ENCODE results near the gene WDR18. TPM values are rescaled to one million over a fixed set of nuclear protein-coding genes. Genes with fewer than 3 reads are reported as not detected.

The WDR18 gene
- total and polyA plus RNA-seq, 2 of the 8 experiments (the other 6 are each of a cell fraction or from before 2014, with no cell fraction given): 87.7 to 177 TPM

DNA sequence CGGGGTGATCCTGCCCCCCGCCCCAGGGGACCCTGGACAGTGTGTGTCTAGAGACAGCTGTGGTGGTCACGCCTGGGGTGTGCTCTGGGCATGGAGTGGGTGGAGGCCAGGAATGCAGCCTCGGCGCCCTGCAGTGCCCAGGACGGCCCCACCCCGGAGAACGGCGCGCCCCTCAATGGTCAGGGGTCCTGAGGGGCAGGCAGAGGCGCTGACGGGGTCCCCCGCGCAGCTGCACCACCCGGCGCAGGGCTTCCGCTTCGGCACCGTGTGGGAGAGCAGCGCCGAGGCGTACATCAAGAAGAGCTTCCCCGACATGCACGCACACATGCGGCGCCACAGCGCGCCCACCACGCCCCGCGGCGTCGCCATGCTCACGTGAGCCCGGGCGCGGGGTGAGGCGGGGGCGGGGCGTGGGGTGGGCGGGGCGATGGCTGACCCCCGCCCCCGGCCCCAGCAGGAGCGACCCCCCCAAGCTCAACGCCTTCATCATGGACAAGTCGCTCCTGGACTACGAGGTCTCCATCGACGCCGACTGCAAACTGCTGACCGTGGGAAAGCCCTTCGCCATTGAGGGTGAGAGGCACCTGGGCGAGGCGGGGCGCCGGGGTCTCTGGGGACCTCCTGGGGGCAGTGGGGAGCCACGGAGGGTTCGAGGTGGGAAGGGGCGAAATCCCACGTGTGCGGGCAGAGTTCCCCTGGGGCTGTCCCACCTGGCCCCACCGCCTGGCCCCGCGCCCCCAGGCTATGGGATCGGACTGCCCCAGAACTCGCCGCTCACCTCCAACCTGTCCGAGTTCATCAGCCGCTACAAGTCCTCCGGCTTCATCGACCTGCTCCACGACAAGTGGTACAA lies 23.5 kb downstream of the WDR18 start:
- H3K9me3 ChIP-seq (ENCODE audit: insufficient read depth in 2 of 2, low read depth in 1 of 2, low read length in 1 of 2): no peaks in the 10 kb centered on the region
- H4K8ac ChIP-seq (ENCODE audit: extremely low read depth, insufficient read depth, low read length): no peak overlapping the region
- no peak overlapping the region for H4K91ac ChIP-seq (replicated peaks; ENCODE audit: insufficient read length, low read length)
- H2BK120ac ChIP-seq (replicated peaks; ENCODE audit: low read depth, low read length): no peak overlapping the region
- H3K23me2 ChIP-seq (ENCODE audit: low read depth, low read length): no peaks in the 10 kb centered on the region
- FAIRE-seq: no peak
- H3K14ac ChIP-seq (ENCODE audit: insufficient read length): no peak overlapping the region
- 92% methylated on average over 37 of the region's 73 CpGs; no CpG with 5 or more reads in 1 of the 2 experiments for WGBS, 2 experiments (ENCODE audit: extremely low coverage in 1 of 2, insufficient coverage in 1 of 2, insufficient read length in 1 of 2, insufficient replicate concordance in 2 of 2, low coverage in 1 of 2, low lambda C conversion rate in 2 of 2, missing lambda C conversion rate in 1 of 2)
- no peak overlapping the region for H3K9ac ChIP-seq (replicated peaks in 1 of 4; ENCODE audit: extremely low read depth in 1 of 4, low read depth in 3 of 4, low read length in 3 of 4)
- no peak overlapping the region for H2AFZ ChIP-seq (ENCODE audit: low read length)
- H3K4me1 ChIP-seq (replicated peaks in 1 of 4; ENCODE audit: control insufficient read depth in 3 of 4, insufficient read depth in 4 of 4, low read length in 3 of 4): no peaks in the 10 kb centered on the region
- H2BK12ac ChIP-seq (ENCODE audit: low read depth, low read length): no peak overlapping the region
- H3K56ac ChIP-seq (replicated peaks; ENCODE audit: insufficient read length, low read depth, low read length): no peak overlapping the region
- POLR2A ChIA-PET (ENCODE audit: partially characterized antibody): interaction anchor here (0.5 to 7.7 kb wide), 5 partner anchors 12 to 214 kb away, joined by 3 to 81 read pairs (median 7); partner anchors contain the start of gene CNN2
- peaks cover 0 to 6% of the 10 kb centered on the region in 2 experiments for H4K20me1 ChIP-seq (replicated peaks in 1 of 2; ENCODE audit: control insufficient read depth in 1 of 2, insufficient read depth in 2 of 2, low read length in 2 of 2)
- H3K27me3 ChIP-seq (replicated peaks in 1 of 4; ENCODE audit: control insufficient read depth in 3 of 4, extremely low read depth in 1 of 4, insufficient read depth in 3 of 4, low read length in 3 of 4): no peaks in the 10 kb centered on the region
- H2AK5ac ChIP-seq (ENCODE audit: low read depth, low read length): no peak overlapping the region
- no peak overlapping the region for H3K4me3 ChIP-seq (ENCODE audit: extremely low read depth in 1 of 4, insufficient read depth in 2 of 4, low read depth in 3 of 4, low read length in 4 of 4)
- no peak overlapping the region for H3K18ac ChIP-seq (ENCODE audit: extremely low read depth, low read length)
- no peak overlapping the region for H4K5ac ChIP-seq (ENCODE audit: insufficient read length, low read depth, low read length)
- H3K79me1 ChIP-seq (ENCODE audit: low read depth, low read length): no peaks in the 10 kb centered on the region
- peaks cover 4 to 40% (median 8%) of the 10 kb centered on the region in 4 experiments; a peak in 5 of 8 replicates for H3K36me3 ChIP-seq (ENCODE audit: control insufficient read depth in 2 of 4, insufficient read depth in 4 of 4, low read length in 3 of 4)
- H3K4ac ChIP-seq (replicated peaks; ENCODE audit: insufficient read length, low read depth, low read length): no peak overlapping the region
- H2BK5ac ChIP-seq (ENCODE audit: low read depth, low read length): no peak overlapping the region
- H3K27ac ChIP-seq (ENCODE audit: low read depth, low read length): no peak overlapping the region
- no peak overlapping the region for H2BK20ac ChIP-seq (ENCODE audit: low read length)
- H3K4me2 ChIP-seq (ENCODE audit: insufficient read depth in 1 of 2, low read depth in 2 of 2, low read length in 2 of 2): no peak overlapping the region
- H2BK15ac ChIP-seq (ENCODE audit: low read length): no peak overlapping the region
- no peak overlapping the region for H3K23ac ChIP-seq (ENCODE audit: insufficient read length)
- no peak for DNase-seq (ENCODE audit: low read depth in 1 of 2, low spot score in 2 of 2)
- H3K79me2 ChIP-seq (ENCODE audit: control insufficient read depth in 1 of 2, insufficient read depth in 2 of 2, low read length in 2 of 2): no peaks in the 10 kb centered on the region
- CTCF ChIA-PET (ENCODE audit: partially characterized antibody): interaction anchor here (0.9 to 1.6 kb wide), 6 partner anchors 8 to 215 kb away, joined by 3 to 4 read pairs (median 3); no protein-coding TSS in a partner anchor
- TF ChIP-seq GTF2F1 (IDR thresholded peaks at IDR 0.05; ENCODE audit: borderline replicate concordance, low read depth, low read length) (no peak), SAP30 (IDR thresholded peaks at IDR 0.05; ENCODE audit: insufficient read depth, insufficient replicate concordance, low read length) (no peak), RXRA (IDR thresholded peaks at IDR 0.05; ENCODE audit: insufficient read depth, low read depth, low read length) (no peak), RAD21 (IDR thresholded peaks at IDR 0.05 in 1 of 2, conservative IDR thresholded peaks at IDR 0.05 in 1 of 2; ENCODE audit: low read depth in 2 of 2, low read length in 2 of 2) (no peak), JUN (IDR thresholded peaks at IDR 0.05; ENCODE audit: low read depth, low read length) (no peak)
- TF ChIP-seq, protein P1, sequence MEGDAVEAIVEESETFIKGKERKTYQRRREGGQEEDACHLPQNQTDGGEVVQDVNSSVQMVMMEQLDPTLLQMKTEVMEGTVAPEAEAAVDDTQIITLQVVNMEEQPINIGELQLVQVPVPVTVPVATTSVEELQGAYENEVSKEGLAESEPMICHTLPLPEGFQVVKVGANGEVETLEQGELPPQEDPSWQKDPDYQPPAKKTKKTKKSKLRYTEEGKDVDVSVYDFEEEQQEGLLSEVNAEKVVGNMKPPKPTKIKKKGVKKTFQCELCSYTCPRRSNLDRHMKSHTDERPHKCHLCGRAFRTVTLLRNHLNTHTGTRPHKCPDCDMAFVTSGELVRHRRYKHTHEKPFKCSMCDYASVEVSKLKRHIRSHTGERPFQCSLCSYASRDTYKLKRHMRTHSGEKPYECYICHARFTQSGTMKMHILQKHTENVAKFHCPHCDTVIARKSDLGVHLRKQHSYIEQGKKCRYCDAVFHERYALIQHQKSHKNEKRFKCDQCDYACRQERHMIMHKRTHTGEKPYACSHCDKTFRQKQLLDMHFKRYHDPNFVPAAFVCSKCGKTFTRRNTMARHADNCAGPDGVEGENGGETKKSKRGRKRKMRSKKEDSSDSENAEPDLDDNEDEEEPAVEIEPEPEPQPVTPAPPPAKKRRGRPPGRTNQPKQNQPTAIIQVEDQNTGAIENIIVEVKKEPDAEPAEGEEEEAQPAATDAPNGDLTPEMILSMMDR (IDR thresholded peaks at IDR 0.05; ENCODE audit: control extremely low read depth in 1 of 3, insufficient read depth in 1 of 3, low read depth in 1 of 3, low read length in 3 of 3): no peak
- TF ChIP-seq, protein P2, sequence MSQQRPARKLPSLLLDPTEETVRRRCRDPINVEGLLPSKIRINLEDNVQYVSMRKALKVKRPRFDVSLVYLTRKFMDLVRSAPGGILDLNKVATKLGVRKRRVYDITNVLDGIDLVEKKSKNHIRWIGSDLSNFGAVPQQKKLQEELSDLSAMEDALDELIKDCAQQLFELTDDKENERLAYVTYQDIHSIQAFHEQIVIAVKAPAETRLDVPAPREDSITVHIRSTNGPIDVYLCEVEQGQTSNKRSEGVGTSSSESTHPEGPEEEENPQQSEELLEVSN (IDR thresholded peaks at IDR 0.05): no peak

Measured in H1 (cell line).